Naive thymus-derived CD4-positive, alpha-beta T cell (primary cell): ENCODE data around the gene KIF16B. TPM values are rescaled to one million over a fixed set of nuclear protein-coding genes. Genes with fewer than 3 reads are reported as not detected.

ENCODE experiments used
- ATAC-seq: fragments of 150-1000 bp; cut with Tn5 transposase; 2 replicates; pipeline ENCODE4 v1.10.0; 2021; ENCODE audit warnings: mild to moderate bottlenecking, moderate library complexity
- CTCF ChIA-PET: fragments of 350-600 bp; sonication (Branson Sonifier 250); formaldehyde crosslinking; loops from one replicate; lab custom pipeline; 2021; ENCODE audit warnings: antibody characterized with exemption; lab: Charles Lee
- POLR2A ChIA-PET: fragments of 350-600 bp; sonication (Branson Sonifier 250); formaldehyde crosslinking; loops from one replicate; lab custom pipeline; 2021; ENCODE audit warnings: antibody characterized with exemption, inconsistent platforms; lab: Charles Lee
- DNase-seq, 9 donors: peaks; one replicate each; pipeline versions ENCODE4 v3.0.0 to v3.0.0-alpha.2; 2020 to 2022; ENCODE audit warnings: mixed read lengths in 1 of 9
- H3K27ac ChIP-seq: one replicate; pipeline ENCODE4 v1.7.0; 2013; ENCODE audit warnings: mild to moderate bottlenecking, low read depth, low read length, moderate library complexity
- H3K27me3 ChIP-seq, 2 donors: one replicate each; pipeline ENCODE4 v1.7.0; 2013; ENCODE audit warnings: low read length in 2 of 2, mild to moderate bottlenecking in 2 of 2, moderate library complexity in 2 of 2; ENCODE audit not compliant: control insufficient read depth in 2 of 2, insufficient read depth in 2 of 2
- H3K36me3 ChIP-seq, 3 experiments: 1 replicate in 2 of 3; 2 replicates in 1 of 3; pipeline ENCODE4 v1.7.0; 2013; ENCODE audit warnings: low read length in 3 of 3, mild to moderate bottlenecking in 3 of 3, moderate library complexity in 1 of 3; ENCODE audit not compliant: insufficient read depth in 3 of 3, control insufficient read depth in 2 of 3
- H3K4me1 ChIP-seq, 2 donors: one replicate each; pipeline ENCODE4 v1.7.0; 2013; ENCODE audit warnings: low read length in 2 of 2, mild to moderate bottlenecking in 2 of 2, moderate library complexity in 1 of 2; ENCODE audit not compliant: control insufficient read depth in 2 of 2, insufficient read depth in 2 of 2
- H3K4me3 ChIP-seq: 2 replicates; pipeline ENCODE4 v1.7.0; 2013; ENCODE audit warnings: mild to moderate bottlenecking, low read length
- H3K9me3 ChIP-seq, 3 experiments: 1 replicate in 2 of 3; 2 replicates in 1 of 3; pipeline ENCODE4 v1.7.0; 2013; ENCODE audit warnings: low read length in 3 of 3; ENCODE audit not compliant: control insufficient read depth in 2 of 3
- H3K27ac Mint-ChIP-seq, 9 donors: one replicate each; pipeline ENCODE4 v1.8.0; 2020 to 2022; ENCODE audit warnings: mixed read lengths in 9 of 9, mild to moderate bottlenecking in 8 of 9, moderate library complexity in 5 of 9, inconsistent platforms in 2 of 9
- H3K27me3 Mint-ChIP-seq, 5 donors: one replicate each; pipeline ENCODE4 v1.8.0; 2021 to 2022; ENCODE audit warnings: mixed read lengths in 5 of 5, mild to moderate bottlenecking in 1 of 5
- H3K36me3 Mint-ChIP-seq, 5 donors: one replicate each; pipeline ENCODE4 v1.8.0; 2020 to 2022; ENCODE audit warnings: mixed read lengths in 5 of 5, mild to moderate bottlenecking in 3 of 5, inconsistent platforms in 1 of 5
- H3K4me1 Mint-ChIP-seq, 7 donors: one replicate each; pipeline ENCODE4 v1.8.0; 2020 to 2022; ENCODE audit warnings: mixed read lengths in 7 of 7, mild to moderate bottlenecking in 3 of 7, inconsistent platforms in 1 of 7
- H3K4me3 Mint-ChIP-seq, 10 donors: one replicate each; pipeline ENCODE4 v1.8.0; 2020 to 2022; ENCODE audit warnings: mild to moderate bottlenecking in 10 of 10, mixed read lengths in 10 of 10, moderate library complexity in 6 of 10, inconsistent platforms in 2 of 10
- H3K9me3 Mint-ChIP-seq, 11 donors: one replicate each; pipeline ENCODE4 v1.8.0; 2020 to 2022; ENCODE audit warnings: mixed read lengths in 11 of 11, mild to moderate bottlenecking in 4 of 11, inconsistent platforms in 1 of 11, moderate library complexity in 1 of 11
- intact Hi-C, 2 donors: fragments of 100-400 bp; cut with micrococcal nuclease; formaldehyde crosslinking; loops; one replicate each; pipeline ENCODE4 v1.15.1; 2023
- polyA plus RNA-seq, 2 donors: library from polyadenylated mRNA; unstranded; fragments of 300-500 nt; fragmentation: Illumina TruSeq; gene quantifications; one replicate each; pipeline ENCODE4 v1.2.3, GENCODE V29; 2021
- total RNA-seq, 6 experiments: library from RNA in 5 of 6; stranded (reverse) in 5 of 6; gene quantifications; 1 replicate in 5 of 6; 2 replicates in 1 of 6; pipeline ENCODE4 v1.2.3 and lab custom pipeline; 2021 to 2026

Gene KIF16B
- total and polyA plus RNA-seq, 7 experiments from 2014 or later, result 6.0 to 13.7 (median 10.3) TPM

DNA sequence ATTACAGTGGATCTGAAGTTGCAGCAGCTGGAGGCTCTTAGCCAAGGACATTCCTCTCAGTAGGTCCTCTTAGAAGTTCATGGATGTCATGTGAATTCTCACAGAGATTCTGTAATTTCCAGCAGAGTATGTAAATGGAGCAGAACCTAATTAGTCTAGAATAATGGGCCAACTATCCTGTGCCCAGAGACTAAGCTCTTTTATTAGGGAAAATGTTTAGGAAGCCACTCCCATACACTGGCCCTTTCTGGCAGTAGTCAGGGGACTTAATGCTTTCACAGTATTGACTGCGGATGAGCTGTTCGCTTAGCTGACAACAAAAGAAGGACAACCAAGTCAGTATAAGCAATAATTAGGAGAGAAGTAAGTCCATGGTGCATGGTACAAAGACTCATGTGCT is 43.8 kb upstream of the KIF16B start:
- DNase-seq, result no peak
- H3K36me3 Mint-ChIP-seq, result peaks cover 0 to 5% (median 0%) of the 10 kb centered on the region in 5 donors
- ChIA-PET CTCF (no interaction called here), POLR2A (no interaction called here)
- H3K27ac Mint-ChIP-seq, result no peak overlapping the region
- H3K27me3 Mint-ChIP-seq, result peaks cover 0 to 6% (median 0%) of the 10 kb centered on the region in 5 donors
- intact Hi-C loops, result no loop called here
- no peak for ATAC-seq
- H3K4me1 Mint-ChIP-seq, result no peaks in the 10 kb centered on the region
- Histone ChIP-seq H3K27me3 (no peaks in the 10 kb centered on the region), H3K27ac (no peak overlapping the region), H3K4me1 (no peaks in the 10 kb centered on the region), H3K4me3 (no peak overlapping the region), H3K9me3 (peaks cover 0 to 9% (median 0%) of the 10 kb centered on the region in 3 experiments), H3K36me3 (no peaks in the 10 kb centered on the region)
- no peak overlapping the region for H3K4me3 Mint-ChIP-seq
- peaks cover 0 to 22% (median 12%) of the 10 kb centered on the region in 11 donors for H3K9me3 Mint-ChIP-seq

DNA sequence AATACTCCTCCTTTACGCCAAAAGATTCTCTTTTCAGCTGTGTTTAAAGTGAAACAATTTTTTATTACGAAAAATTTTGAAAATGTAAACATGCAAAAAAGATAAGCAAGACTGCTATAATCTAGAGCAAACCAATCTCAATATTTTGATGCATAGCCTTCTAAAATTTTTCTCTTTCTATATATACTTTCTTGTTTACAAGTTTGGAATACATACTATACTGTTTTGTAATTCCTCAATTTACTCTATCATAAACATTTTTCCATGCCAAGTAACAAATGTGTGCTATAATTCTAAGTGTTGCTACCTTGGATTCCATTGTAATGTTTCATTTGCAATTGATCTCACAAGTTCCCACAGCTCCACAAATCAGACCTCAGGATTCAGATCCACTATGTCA is 43.1 kb upstream of the KIF16B start:
- no peaks in the 10 kb centered on the region for H3K4me1 Mint-ChIP-seq
- no peak for ATAC-seq
- H3K27me3 Mint-ChIP-seq, result peaks cover 0 to 10% (median 0%) of the 10 kb centered on the region in 5 donors
- peaks cover 0 to 22% (median 12%) of the 10 kb centered on the region in 11 donors for H3K9me3 Mint-ChIP-seq
- CTCF ChIA-PET, result no interaction called here
- Histone ChIP-seq H3K27me3 (no peaks in the 10 kb centered on the region), H3K36me3 (no peaks in the 10 kb centered on the region), H3K4me3 (no peak overlapping the region), H3K27ac (no peak overlapping the region), H3K9me3 (peaks cover 0 to 9% (median 0%) of the 10 kb centered on the region in 3 experiments), H3K4me1 (no peaks in the 10 kb centered on the region)
- no peak overlapping the region for H3K27ac Mint-ChIP-seq
- intact Hi-C loops, result no loop called here
- H3K4me3 Mint-ChIP-seq, result no peak overlapping the region
- POLR2A ChIA-PET, result no interaction called here
- no peak for DNase-seq
- H3K36me3 Mint-ChIP-seq, result peaks cover 0 to 5% (median 0%) of the 10 kb centered on the region in 5 donors

DNA sequence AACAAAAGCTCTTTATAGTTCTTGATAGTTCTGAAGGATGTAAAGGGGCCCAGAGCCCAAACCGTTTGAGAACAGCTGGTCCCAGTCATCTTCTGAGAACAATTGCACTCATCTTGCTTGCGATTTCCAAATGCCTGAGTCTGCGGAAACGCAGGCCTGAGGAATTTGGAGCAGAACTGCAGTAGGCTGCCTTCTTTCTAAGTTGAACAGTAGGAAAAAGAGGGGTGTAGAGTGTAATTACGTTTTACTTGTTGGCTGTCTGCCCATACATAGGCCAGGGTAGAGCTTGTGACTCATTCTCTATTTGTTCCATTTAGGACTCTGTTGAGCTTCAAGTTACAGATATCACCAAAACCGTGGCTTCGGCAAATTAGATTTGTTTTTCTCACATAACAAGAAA is 42.0 kb upstream of the KIF16B start:
- Histone ChIP-seq H3K4me3 (no peak overlapping the region), H3K27ac (no peak overlapping the region), H3K4me1 (no peaks in the 10 kb centered on the region), H3K9me3 (peaks cover 0 to 9% (median 0%) of the 10 kb centered on the region in 3 experiments), H3K27me3 (no peaks in the 10 kb centered on the region), H3K36me3 (no peaks in the 10 kb centered on the region)
- ATAC-seq, result no peak
- POLR2A ChIA-PET, result no interaction called here
- Mint-ChIP-seq H3K27me3 (peaks cover 0 to 10% (median 4%) of the 10 kb centered on the region in 5 donors), H3K4me1 (no peaks in the 10 kb centered on the region), H3K27ac (no peak overlapping the region), H3K9me3 (peaks cover 0 to 22% (median 12%) of the 10 kb centered on the region in 11 donors), H3K4me3 (no peak overlapping the region), H3K36me3 (peaks cover 0 to 5% (median 0%) of the 10 kb centered on the region in 5 donors)
- CTCF ChIA-PET, result no interaction called here
- intact Hi-C loops, result no loop called here
- DNase-seq, result no peak

DNA sequence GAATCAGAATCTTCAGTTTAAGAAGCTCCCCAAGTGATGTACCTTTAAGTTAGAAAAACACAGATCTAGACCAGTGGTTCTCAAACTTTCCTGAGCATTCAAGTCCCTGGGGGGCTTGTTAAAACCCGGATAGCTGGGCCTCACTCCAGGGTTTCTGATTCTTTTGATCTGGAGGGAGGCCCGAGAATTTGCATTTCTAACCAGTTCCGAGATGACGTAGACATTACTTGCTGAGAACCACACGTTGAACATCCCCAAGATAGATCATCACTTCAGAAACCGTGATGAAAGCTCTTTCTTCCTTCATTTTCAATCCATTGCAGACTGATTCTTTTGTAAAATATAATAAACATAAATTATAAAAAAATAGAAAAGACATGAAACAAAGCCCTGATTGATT is 40.7 kb upstream of the KIF16B start:
- Mint-ChIP-seq H3K9me3 (peaks cover 0 to 16% (median 9%) of the 10 kb centered on the region in 11 donors), H3K4me1 (no peaks in the 10 kb centered on the region), H3K27me3 (peaks cover 0 to 8% (median 5%) of the 10 kb centered on the region in 5 donors), H3K27ac (no peak overlapping the region), H3K36me3 (peaks cover 0 to 5% (median 0%) of the 10 kb centered on the region in 5 donors), H3K4me3 (no peak overlapping the region)
- ChIA-PET CTCF (no interaction called here), POLR2A (no interaction called here)
- intact Hi-C loops, result no loop called here
- H3K4me3 ChIP-seq, result no peak overlapping the region
- no peak for ATAC-seq
- no peaks in the 10 kb centered on the region for H3K4me1 ChIP-seq
- H3K27me3 ChIP-seq, result no peaks in the 10 kb centered on the region
- H3K27ac ChIP-seq, result no peak overlapping the region
- no peak for DNase-seq
- H3K36me3 ChIP-seq, result no peaks in the 10 kb centered on the region
- peaks cover 0 to 9% (median 0%) of the 10 kb centered on the region in 3 experiments for H3K9me3 ChIP-seq

DNA sequence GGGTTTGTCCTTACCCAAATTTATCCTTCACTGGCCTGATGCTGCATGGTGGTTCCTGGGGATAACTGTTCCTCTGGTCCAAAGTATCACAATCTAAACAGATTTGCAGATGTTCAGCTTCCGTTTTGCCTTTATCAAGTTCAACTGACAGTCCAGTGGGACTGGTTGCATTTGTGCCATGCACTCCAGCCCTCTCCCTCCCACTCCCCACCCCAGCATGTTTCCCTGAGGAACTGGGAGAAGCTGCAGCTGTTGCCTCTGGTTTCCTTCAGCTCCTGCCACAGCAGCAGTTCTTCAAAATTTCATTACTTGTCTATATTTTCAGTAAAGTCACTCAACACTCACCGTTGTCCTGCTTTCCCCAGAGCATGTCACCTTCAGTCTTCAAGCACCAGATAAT is 39.5 kb upstream of the KIF16B start:
- Histone ChIP-seq H3K27ac (no peak overlapping the region), H3K27me3 (no peaks in the 10 kb centered on the region), H3K36me3 (no peaks in the 10 kb centered on the region), H3K4me1 (no peaks in the 10 kb centered on the region), H3K4me3 (no peak overlapping the region), H3K9me3 (peaks cover 0 to 8% (median 0%) of the 10 kb centered on the region in 3 experiments)
- Mint-ChIP-seq H3K27me3 (peaks cover 0 to 11% (median 8%) of the 10 kb centered on the region in 5 donors), H3K36me3 (peaks cover 0 to 5% (median 0%) of the 10 kb centered on the region in 5 donors), H3K9me3 (peaks cover 0 to 14% (median 9%) of the 10 kb centered on the region in 11 donors), H3K4me3 (no peak overlapping the region), H3K27ac (no peak overlapping the region), H3K4me1 (no peaks in the 10 kb centered on the region)
- intact Hi-C loops, result no loop called here
- ChIA-PET POLR2A (no interaction called here), CTCF (no interaction called here)
- ATAC-seq (no peak), DNase-seq (no peak)

DNA sequence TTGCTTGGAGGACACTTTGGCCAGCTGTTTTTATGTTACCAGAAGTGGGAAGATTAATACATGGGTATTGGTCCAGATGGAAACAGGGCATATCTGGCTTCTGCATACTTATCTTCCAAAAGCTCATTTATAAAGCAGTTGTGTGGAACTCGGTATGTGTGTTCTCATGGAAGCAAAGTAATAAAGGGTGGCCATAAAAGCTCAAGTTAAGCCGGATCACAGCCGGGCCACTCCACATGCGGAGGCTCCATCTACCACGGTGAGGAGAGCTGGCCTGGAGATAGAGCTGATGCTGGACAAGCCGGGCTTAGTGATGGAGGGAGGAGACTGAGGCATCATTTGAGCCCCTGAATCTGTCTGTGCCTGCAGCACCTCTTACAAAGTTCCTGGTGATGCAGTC is 38.6 kb upstream of the KIF16B start:
- Mint-ChIP-seq H3K4me1 (no peaks in the 10 kb centered on the region), H3K36me3 (peaks cover 0 to 5% (median 0%) of the 10 kb centered on the region in 5 donors), H3K9me3 (peaks cover 0 to 5% (median 4%) of the 10 kb centered on the region in 11 donors), H3K27me3 (peaks cover 0 to 11% (median 8%) of the 10 kb centered on the region in 5 donors), H3K4me3 (no peak overlapping the region), H3K27ac (no peak overlapping the region)
- POLR2A ChIA-PET, result no interaction called here
- H3K36me3 ChIP-seq, result no peaks in the 10 kb centered on the region
- H3K9me3 ChIP-seq, result no peaks in the 10 kb centered on the region
- ATAC-seq (no peak), DNase-seq (no peak)
- H3K4me1 ChIP-seq, result no peaks in the 10 kb centered on the region
- no peaks in the 10 kb centered on the region for H3K27me3 ChIP-seq
- no peak overlapping the region for H3K4me3 ChIP-seq
- no peak overlapping the region for H3K27ac ChIP-seq
- intact Hi-C loops, result no loop called here
- CTCF ChIA-PET, result no interaction called here

DNA sequence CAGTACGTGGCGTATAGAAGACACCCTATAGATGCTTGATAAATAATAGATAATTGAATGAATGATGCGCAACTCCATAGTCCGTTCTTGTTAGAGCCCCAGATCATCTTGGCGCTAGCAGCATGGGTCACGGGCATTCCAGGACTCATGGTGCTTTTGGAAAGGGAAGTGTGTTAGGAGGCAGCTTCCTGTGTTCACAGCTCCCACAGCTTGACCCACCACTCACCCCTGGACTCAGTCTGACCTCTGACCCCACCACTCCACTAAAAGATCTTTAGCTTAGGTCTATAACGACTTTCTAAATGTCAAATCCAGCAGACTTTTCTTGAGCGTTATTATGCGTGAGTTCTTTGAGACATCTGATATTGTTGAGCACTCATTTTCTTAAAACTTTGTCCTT is 35.8 kb upstream of the KIF16B start:
- no peak overlapping the region for H3K4me3 ChIP-seq
- peaks cover 0 to 2% (median 0%) of the 10 kb centered on the region in 11 donors for H3K9me3 Mint-ChIP-seq
- POLR2A ChIA-PET, result no interaction called here

More for the DNA sequence above, 35.8 kb upstream of the KIF16B start:
- H3K27me3 Mint-ChIP-seq, result peaks cover 0 to 11% (median 8%) of the 10 kb centered on the region in 5 donors
- intact Hi-C loops, result no loop called here
- no peaks in the 10 kb centered on the region for H3K36me3 Mint-ChIP-seq
- Histone ChIP-seq H3K9me3 (no peaks in the 10 kb centered on the region), H3K27me3 (no peaks in the 10 kb centered on the region), H3K36me3 (no peaks in the 10 kb centered on the region), H3K4me1 (no peaks in the 10 kb centered on the region), H3K27ac (no peak overlapping the region)
- CTCF ChIA-PET, result no interaction called here
- H3K4me3 Mint-ChIP-seq, result no peak overlapping the region
- H3K27ac Mint-ChIP-seq, result no peak overlapping the region
- DNase-seq (no peak), ATAC-seq (no peak)
- H3K4me1 Mint-ChIP-seq, result no peaks in the 10 kb centered on the region
